Activated CD8-positive, alpha-beta memory T cell treated with anti-CD3 and anti-CD28 coated beads, Interleukin-2, amount 50 U/mL, for 24 hours (primary cell): ENCODE results near the gene ARHGAP26.

Experiments
- DNase-seq: peaks from one replicate; pipeline ENCODE4 v3.0.0-alpha.2; 2020; ENCODE audit errors: extremely low read depth

ARHGAP26 gene

GRCh38 chr5:143165049-143165880 lies 395.1 kb downstream of the ARHGAP26 start:
- no peak for DNase-seq

DNA sequence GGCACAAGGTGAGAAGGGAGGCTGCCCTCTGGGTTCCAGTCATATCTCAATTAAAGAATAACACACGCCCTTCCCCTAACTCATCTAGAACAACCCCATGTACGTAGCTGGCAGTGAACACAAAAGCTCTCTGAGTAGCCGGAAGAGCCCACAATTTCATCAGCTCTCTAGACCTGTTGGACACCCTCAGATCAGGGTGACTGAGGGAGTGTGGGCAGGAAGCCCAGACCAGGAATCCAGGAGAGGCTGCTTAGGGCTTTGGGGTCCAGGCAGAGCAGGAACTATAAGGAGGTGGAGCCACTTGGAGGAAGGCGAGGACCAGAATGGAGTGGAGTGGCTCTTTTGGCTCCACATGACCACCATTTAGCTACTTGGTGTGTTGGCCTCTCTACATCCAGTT lies 395.9 kb downstream of the ARHGAP26 start:
- no peak for DNase-seq

- no peak for DNase-seq
Observed at GRCh38 chr5:143166661-143167420, 396.7 kb downstream of the ARHGAP26 start.

- no peak for DNase-seq
Observed at GRCh38 chr5:143168171-143168741, 398.1 kb downstream of the ARHGAP26 start.

GRCh38 chr5:143168921-143169810 lies 399.0 kb downstream of the ARHGAP26 start:
- no peak for DNase-seq

DNA sequence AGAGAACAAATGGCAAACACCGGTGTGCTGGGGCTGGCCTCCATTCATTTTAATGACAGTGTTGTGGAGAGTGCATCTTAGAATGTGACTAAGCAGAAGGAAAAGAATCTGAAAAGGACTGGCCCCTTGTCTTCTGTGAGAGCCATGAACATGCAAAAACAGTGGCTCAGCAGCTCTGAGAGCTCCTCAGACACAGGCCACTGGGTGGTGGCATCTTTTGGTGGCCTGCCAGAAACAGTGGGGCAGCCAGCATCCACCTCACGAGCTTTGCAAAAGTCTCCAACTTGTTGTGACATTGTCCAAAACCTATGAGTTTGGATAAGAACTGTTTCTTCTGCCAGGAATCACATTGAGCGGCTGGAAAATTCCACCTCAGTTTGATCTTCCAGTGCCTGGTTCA lies 399.9 kb downstream of the ARHGAP26 start:
- no peak for DNase-seq

DNA sequence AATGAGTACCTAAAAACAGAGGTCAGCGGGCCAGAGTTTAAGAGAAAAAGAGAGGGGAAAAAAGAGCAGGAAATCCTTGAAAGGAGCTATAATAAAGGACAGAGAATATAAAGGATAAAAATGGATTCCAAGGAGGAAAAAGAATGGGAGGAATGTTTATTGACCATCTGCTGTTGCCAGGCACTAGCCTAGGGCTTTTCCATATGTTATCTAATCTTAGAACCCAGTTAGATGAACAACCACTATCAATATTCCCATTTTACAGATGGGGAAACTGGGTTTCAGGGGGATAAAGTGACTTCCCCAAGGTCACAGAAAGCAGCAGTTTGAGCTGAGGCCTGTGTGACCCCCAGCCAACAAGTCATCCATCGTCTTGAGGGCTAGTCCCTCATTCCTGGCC lies 400.8 kb downstream of the ARHGAP26 start:
- no peak for DNase-seq

GRCh38 chr5:143172739-143173138 lies 402.6 kb downstream of the ARHGAP26 start:
- no peak for DNase-seq

GRCh38 chr5:143173139-143173889 lies 403.1 kb downstream of the ARHGAP26 start:
- DNase-seq = no peak

- DNase-seq = no peak
Observed at GRCh38 chr5:143174714-143175398, 404.7 kb downstream of the ARHGAP26 start.

DNA sequence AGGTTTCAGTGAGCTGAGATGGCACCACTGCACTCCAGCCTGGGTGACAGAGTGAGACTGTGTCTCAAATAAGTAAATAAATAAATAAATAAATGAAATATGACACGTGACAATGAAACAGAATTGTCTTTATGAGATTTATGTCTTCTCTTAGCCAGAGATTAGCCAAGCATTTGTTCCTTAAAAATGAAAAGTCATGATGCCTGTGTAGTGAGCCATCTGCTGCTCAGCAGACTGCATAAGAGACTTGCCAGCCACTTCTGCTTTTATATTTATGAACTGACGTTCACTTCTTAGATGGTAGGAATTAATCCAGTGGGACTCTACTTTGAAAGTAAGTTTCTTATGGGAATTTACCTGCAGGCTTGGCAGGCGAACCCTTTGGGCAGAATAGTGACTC lies 405.9 kb downstream of the ARHGAP26 start:
- DNase-seq = no peak

DNA sequence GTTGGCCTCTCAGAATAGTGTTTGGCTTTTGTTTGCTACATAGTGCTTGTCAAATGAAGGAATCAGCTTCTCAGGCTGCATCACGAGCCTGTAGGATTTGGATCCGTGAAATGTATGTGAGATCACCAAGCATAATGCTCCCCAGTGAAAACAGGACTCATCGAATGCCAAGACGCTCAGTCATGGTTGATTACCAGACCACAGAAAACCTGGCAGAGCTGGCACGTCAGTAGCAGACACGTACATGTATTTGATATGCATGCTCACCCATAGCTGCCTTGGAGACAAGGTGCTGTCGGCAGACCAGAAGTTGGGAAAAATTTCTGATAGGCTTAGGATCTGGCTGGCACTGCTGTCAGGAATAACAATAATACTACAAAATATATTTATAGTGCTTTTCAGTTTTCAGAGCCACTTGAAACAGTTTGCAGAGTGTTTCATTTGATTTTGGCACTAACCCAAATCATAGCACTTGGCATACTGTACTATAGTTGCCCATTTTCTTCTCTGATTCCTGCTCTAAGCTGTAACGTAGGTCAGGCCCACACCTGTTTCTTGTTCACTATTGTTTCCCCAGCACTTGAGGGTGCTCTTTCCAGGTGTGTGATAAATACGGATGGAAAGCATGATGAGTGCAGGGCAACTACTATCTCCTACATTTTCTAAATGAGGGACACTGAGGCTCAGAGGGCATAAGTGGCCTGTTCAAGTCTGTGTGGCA lies 407.2 kb downstream of the ARHGAP26 start:
- DNase-seq = no peak

DNA sequence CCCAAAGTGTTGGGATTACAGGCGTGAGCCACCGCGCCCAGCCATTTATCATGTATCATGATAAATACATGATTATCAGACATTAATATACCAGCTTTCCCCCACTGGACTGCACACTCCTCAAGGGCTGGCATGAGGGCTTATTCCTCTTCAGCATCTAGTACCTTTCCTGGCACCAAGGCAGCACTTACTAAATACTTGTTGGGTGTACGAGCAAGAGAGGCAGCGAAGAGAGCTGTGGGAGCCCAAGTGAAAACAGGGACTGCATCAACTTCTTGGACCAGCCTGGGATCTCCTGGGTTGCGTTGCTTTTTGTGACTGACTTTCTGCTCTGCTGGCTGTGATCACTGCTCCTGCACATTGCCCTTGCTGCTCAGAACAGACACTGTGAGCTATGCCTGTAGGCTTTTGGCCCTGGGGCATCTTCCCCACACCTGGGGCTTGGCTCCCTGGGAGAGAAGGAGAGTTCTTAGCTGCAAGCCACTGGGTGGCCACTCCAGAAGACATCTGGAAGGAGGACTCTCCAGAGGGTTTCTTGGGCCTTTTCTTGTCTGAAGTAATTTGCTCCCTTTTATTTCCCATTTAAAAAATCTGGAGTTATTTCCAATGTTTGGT lies 409.1 kb downstream of the ARHGAP26 start:
- DNase-seq = no peak

DNA sequence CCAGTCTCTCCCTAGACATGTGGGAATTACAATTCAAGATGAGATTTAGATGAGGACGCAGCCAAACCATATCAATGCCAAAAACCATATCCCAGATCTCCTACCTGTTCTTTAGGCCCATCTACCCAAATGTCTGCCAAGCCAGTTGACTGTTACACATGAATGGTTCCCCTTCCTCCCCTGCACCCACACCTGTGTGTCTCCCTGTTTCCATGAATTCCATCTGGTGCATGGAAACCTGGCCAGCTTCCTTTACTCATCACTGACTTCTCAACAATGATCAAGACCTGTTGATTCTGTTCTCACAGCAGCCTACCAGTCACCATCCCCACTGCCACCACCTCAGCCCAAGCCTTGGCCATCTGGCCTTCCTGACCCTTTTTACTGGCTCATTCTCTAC lies 410.6 kb downstream of the ARHGAP26 start:
- no peak for DNase-seq

DNA sequence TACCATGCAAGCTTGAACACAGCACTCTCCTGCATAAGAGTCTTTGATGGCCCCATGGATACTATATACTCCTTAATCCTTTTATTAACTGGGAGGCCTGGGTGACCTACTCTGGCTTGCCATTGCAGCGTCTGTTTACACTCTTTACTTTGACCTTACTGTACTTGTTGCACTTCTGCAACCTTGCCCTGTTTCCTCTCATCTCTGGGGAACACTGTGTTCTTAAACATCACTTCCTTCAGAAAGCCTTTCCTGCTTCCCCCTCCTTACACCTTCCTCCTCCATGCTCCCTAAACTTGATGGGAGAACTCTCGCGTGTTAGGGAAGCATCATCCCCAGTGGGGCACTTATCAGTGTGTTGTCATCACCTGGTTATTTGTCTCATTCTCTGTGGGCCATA lies 411.0 kb downstream of the ARHGAP26 start:
- no peak for DNase-seq

- no peak for DNase-seq
Observed at GRCh38 chr5:143182106-143182505, 411.9 kb downstream of the ARHGAP26 start.

GRCh38 chr5:143182901-143183820 lies 413.0 kb downstream of the ARHGAP26 start:
- peak; percentile 23 for DNase-seq

DNA sequence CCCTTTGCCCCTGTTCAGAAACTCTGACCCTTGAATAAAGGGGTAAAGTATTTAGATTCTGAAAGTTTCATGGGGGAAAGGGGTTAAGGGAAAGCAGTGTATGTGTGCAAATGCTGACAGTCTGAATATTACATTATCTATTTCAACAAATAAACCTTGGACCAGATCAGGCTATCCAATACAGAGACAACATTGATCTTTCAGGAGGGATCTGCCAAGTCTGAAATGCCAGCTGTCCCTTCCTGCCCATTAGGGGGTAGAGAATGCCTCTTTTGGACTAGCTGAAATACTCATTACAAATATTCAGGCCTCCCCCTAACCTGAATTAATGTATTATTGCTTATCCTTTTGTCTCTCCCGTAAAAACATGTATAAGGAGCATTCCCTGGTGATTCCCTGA lies 413.8 kb downstream of the ARHGAP26 start:
- DNase-seq = no peak
